NCI-H510A treated with DMSO at 0.1 percent for 48 hours (cell line): ENCODE data around the gene TACR3.
"Not testable (repeated sequence)": the region's sequence is repeated elsewhere in the genome, so short reads cannot be mapped to it uniquely, and the experiment has no call there.

Experiments
- DNase-seq: peaks from one replicate; lab custom pipeline; 2025; lab: John Stamatoyannopoulos, UW

TACR3 gene

GRCh38 chr4:103719830-103720207 is at the start of gene TACR3:
Gene TACR3, minus strand, starts transcription at chr4:103719985. Its CDS starts 310 bp downstream, at chr4:103719675.
- no peak for DNase-seq

- no peak for DNase-seq
Measured at GRCh38 chr4:103757631-103758030, 37.8 kb upstream of the TACR3 start.

GRCh38 chr4:103756741-103757140 is 37.0 kb upstream of the TACR3 start:
- DNase-seq, result no peak

GRCh38 chr4:103754844-103755243 is 35.1 kb upstream of the TACR3 start:
- DNase-seq, result peak; percentile 28

- DNase-seq, result no peak
Measured at GRCh38 chr4:103753868-103754653, 34.3 kb upstream of the TACR3 start.

- not testable (repeated sequence) for DNase-seq
Measured at GRCh38 chr4:103723150-103723549, 3.4 kb upstream of the TACR3 start.

GRCh38 chr4:103721251-103721650 is 1.5 kb upstream of the TACR3 start:
- DNase-seq, result no peak

GRCh38 chr4:103720661-103721060 is 876 bp upstream of the TACR3 start:
- no peak for DNase-seq

GRCh38 chr4:103719105-103719829 is 518 bp downstream of the TACR3 start:
- peak; percentile 17 for DNase-seq

- DNase-seq, result no peak
Measured at GRCh38 chr4:103692615-103693014, 27.2 kb downstream of the TACR3 start.

- no peak for DNase-seq
Measured at GRCh38 chr4:103673983-103674382, 45.8 kb downstream of the TACR3 start.

- not testable (repeated sequence) for DNase-seq
Measured at GRCh38 chr4:103666764-103667163, 53.0 kb downstream of the TACR3 start.

GRCh38 chr4:103664436-103665075 is 55.2 kb downstream of the TACR3 start:
- no peak for DNase-seq

GRCh38 chr4:103648541-103648940 is 71.2 kb downstream of the TACR3 start:
- DNase-seq, result no peak

GRCh38 chr4:103645991-103646390 is 73.8 kb downstream of the TACR3 start:
- DNase-seq, result no peak

GRCh38 chr4:103634236-103634635 is 85.5 kb downstream of the TACR3 start:
- DNase-seq, result no peak

GRCh38 chr4:103626296-103626695 is 93.5 kb downstream of the TACR3 start:
- no peak for DNase-seq

GRCh38 chr4:103591841-103592240 is 127.9 kb downstream of the TACR3 start:
- no peak for DNase-seq

GRCh38 chr4:103567591-103567990 is 152.2 kb downstream of the TACR3 start:
- DNase-seq, result no peak

- DNase-seq, result not testable (repeated sequence)
Measured at GRCh38 chr4:103559178-103559577, 160.6 kb downstream of the TACR3 start.
